Measurements from ENCODE around the gene SNX32. TPM values are rescaled to one million over a fixed set of nuclear protein-coding genes. Genes with fewer than 3 reads are reported as not detected.

Gene SNX32
- total and polyA plus RNA-seq, 2 of the 13 experiments (the other 11 are each of a cell fraction or from before 2014, with no cell fraction given) = 0.09 to 0.34 TPM

- TF ChIP-seq NKX3-1 (CRISPR knock-in tag; IDR thresholded peaks at IDR 0.05) (0 out of 2 replicates have a peak, but pooled peaks have one; percentile 43), FOXJ3 (CRISPR knock-in tag; IDR thresholded peaks at IDR 0.05; ENCODE audit: borderline replicate concordance) (no peak), NFKB2 (CRISPR knock-in tag; IDR thresholded peaks at IDR 0.05; ENCODE audit: borderline replicate concordance) (peak; percentile 44; the same call in 1 of the 2 replicates), MXI1 (IDR thresholded peaks at IDR 0.05; ENCODE audit: borderline replicate concordance, low read depth, low read length) (peak; percentile 21; the same call in 1 of the 3 replicates), RNF219 (CRISPR knock-in tag; IDR thresholded peaks at IDR 0.05) (no peak), MXD3 (CRISPR knock-in tag; IDR thresholded peaks at IDR 0.05) (no peak; the same call in 1 of the 2 replicates), TAF1 (CRISPR knock-in tag; IDR thresholded peaks at IDR 0.05) (peak; percentile 45), NFRKB (IDR thresholded peaks at IDR 0.05) (no peak), KMT2A (CRISPR knock-in tag; IDR thresholded peaks at IDR 0.05) (peak; percentile 45; the same call in 1 of the 2 replicates), ZFX (CRISPR knock-in tag; IDR thresholded peaks at IDR 0.05; ENCODE audit: low read depth) (peak; percentile 67), ZMYM4 (CRISPR knock-in tag; IDR thresholded peaks at IDR 0.05) (no peak), STAG1 (CRISPR knock-in tag; IDR thresholded peaks at IDR 0.05) (0 out of 2 replicates have a peak, but pooled peaks have one; percentile 1), KDM4B (CRISPR knock-in tag; IDR thresholded peaks at IDR 0.05) (no peak), SYNCRIP (IDR thresholded peaks at IDR 0.05; ENCODE audit: insufficient read depth, low read depth, low read length) (no peak), ZNF383 (CRISPR knock-in tag; IDR thresholded peaks at IDR 0.05; ENCODE audit: borderline replicate concordance) (no peak), SP4 (CRISPR knock-in tag; IDR thresholded peaks at IDR 0.05) (no peak; the same call in 1 of the 2 replicates), MTA1 (CRISPR knock-in tag; IDR thresholded peaks at IDR 0.05; ENCODE audit: borderline replicate concordance) (no peak), HNRNPLL (IDR thresholded peaks at IDR 0.05; ENCODE audit: low read depth, low read length, poor library complexity, severe bottlenecking) (peak; percentile 41), TEAD2 (CRISPR knock-in tag; IDR thresholded peaks at IDR 0.05) (no peak), KAT8 (CRISPR knock-in tag; IDR thresholded peaks at IDR 0.05) (peak; percentile 66)
- TF ChIP-seq, protein P1, sequence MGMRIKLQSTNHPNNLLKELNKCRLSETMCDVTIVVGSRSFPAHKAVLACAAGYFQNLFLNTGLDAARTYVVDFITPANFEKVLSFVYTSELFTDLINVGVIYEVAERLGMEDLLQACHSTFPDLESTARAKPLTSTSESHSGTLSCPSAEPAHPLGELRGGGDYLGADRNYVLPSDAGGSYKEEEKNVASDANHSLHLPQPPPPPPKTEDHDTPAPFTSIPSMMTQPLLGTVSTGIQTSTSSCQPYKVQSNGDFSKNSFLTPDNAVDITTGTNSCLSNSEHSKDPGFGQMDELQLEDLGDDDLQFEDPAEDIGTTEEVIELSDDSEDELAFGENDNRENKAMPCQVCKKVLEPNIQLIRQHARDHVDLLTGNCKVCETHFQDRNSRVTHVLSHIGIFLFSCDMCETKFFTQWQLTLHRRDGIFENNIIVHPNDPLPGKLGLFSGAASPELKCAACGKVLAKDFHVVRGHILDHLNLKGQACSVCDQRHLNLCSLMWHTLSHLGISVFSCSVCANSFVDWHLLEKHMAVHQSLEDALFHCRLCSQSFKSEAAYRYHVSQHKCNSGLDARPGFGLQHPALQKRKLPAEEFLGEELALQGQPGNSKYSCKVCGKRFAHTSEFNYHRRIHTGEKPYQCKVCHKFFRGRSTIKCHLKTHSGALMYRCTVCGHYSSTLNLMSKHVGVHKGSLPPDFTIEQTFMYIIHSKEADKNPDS (CRISPR knock-in tag; IDR thresholded peaks at IDR 0.05) = no peak
- TF ChIP-seq, protein P2, sequence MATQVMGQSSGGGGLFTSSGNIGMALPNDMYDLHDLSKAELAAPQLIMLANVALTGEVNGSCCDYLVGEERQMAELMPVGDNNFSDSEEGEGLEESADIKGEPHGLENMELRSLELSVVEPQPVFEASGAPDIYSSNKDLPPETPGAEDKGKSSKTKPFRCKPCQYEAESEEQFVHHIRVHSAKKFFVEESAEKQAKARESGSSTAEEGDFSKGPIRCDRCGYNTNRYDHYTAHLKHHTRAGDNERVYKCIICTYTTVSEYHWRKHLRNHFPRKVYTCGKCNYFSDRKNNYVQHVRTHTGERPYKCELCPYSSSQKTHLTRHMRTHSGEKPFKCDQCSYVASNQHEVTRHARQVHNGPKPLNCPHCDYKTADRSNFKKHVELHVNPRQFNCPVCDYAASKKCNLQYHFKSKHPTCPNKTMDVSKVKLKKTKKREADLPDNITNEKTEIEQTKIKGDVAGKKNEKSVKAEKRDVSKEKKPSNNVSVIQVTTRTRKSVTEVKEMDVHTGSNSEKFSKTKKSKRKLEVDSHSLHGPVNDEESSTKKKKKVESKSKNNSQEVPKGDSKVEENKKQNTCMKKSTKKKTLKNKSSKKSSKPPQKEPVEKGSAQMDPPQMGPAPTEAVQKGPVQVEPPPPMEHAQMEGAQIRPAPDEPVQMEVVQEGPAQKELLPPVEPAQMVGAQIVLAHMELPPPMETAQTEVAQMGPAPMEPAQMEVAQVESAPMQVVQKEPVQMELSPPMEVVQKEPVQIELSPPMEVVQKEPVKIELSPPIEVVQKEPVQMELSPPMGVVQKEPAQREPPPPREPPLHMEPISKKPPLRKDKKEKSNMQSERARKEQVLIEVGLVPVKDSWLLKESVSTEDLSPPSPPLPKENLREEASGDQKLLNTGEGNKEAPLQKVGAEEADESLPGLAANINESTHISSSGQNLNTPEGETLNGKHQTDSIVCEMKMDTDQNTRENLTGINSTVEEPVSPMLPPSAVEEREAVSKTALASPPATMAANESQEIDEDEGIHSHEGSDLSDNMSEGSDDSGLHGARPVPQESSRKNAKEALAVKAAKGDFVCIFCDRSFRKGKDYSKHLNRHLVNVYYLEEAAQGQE (IDR thresholded peaks at IDR 0.05; ENCODE audit: borderline replicate concordance in 1 of 2, low read depth in 1 of 2, low read length in 2 of 2) = no peak
Measured at GRCh38 chr11:65856689-65857499, 23.1 kb downstream of the SNX32 start (continued).
